ENCODE results near the gene SERPINA12.

GRCh38 chr14:94469261-94469660 is 40.0 kb downstream of the SERPINA12 start:
- TF ChIP-seq CBFB (IDR thresholded peaks at IDR 0.05; ENCODE audit: low read depth) (no peak), FOXM1 (IDR thresholded peaks at IDR 0.05; ENCODE audit: low read depth, low read length) (no peak), USF1 (IDR thresholded peaks at IDR 0.05; ENCODE audit: borderline replicate concordance, extremely low read length, insufficient read depth, low read depth, low read length) (no peak), RFX5 (IDR thresholded peaks at IDR 0.05; ENCODE audit: low read depth, low read length) (no peak), CTCF (IDR thresholded peaks at IDR 0.05 in 2 of 3, conservative IDR thresholded peaks at IDR 0.05 in 1 of 3; ENCODE audit: control insufficient read depth in 2 of 3, extremely low read depth in 1 of 3, insufficient read depth in 1 of 3, low read depth in 3 of 3, low read length in 3 of 3) (no peak), HDAC6 (IDR thresholded peaks at IDR 0.05; ENCODE audit: unreplicated experiment) (no peak), ZNF384 (IDR thresholded peaks at IDR 0.05; ENCODE audit: borderline replicate concordance, low read depth, low read length) (no peak)

Measured in GM12878 (cell line).